Thymus (tissue), 11 donors: ENCODE measurements around the gene DTNBP1. TPM values are rescaled to one million over a fixed set of nuclear protein-coding genes. Genes with fewer than 3 reads are reported as not detected.

Experiments used
- DNase-seq, 9 donors: peaks; one replicate each; pipeline ENCODE4 v3.0.0-alpha.2; 2013; ENCODE audit warnings: low spot score in 9 of 9, low read depth in 6 of 9, missing footprints in 1 of 9
- H3K27ac ChIP-seq, 2 donors: one replicate each; pipeline ENCODE4 v1.5.1; 2013; ENCODE audit warnings: control low read depth in 1 of 2, low read depth in 1 of 2, low read length in 1 of 2, mild to moderate bottlenecking in 1 of 2, moderate library complexity in 1 of 2
- H3K27me3 ChIP-seq, 2 donors: one replicate each; pipeline ENCODE4 v1.5.1; 2013; ENCODE audit warnings: low read length in 1 of 2; ENCODE audit not compliant: control insufficient read depth in 2 of 2, insufficient read depth in 1 of 2
- H3K36me3 ChIP-seq, 2 donors: one replicate each; pipeline ENCODE4 v1.5.1; 2013; ENCODE audit warnings: low read length in 1 of 2, mild to moderate bottlenecking in 1 of 2, moderate library complexity in 1 of 2; ENCODE audit not compliant: control insufficient read depth in 2 of 2, insufficient read depth in 2 of 2
- H3K4me1 ChIP-seq, 2 donors: one replicate each; pipeline ENCODE4 v1.5.1; 2013; ENCODE audit warnings: low read length in 2 of 2; ENCODE audit not compliant: control insufficient read depth in 2 of 2, insufficient read depth in 2 of 2
- H3K4me3 ChIP-seq, 2 donors: one replicate each; pipeline ENCODE4 v1.5.1; 2013; ENCODE audit warnings: low read length in 2 of 2, control low read depth in 1 of 2, mild to moderate bottlenecking in 1 of 2
- H3K9me3 ChIP-seq, 2 donors: one replicate each; pipeline ENCODE4 v1.5.1; 2013; ENCODE audit warnings: low read length in 1 of 2, mild to moderate bottlenecking in 1 of 2; ENCODE audit not compliant: control insufficient read depth in 2 of 2, insufficient read depth in 1 of 2
- WGBS: extraction: QIAGEN DNeasy Blood & Tissue Kit; methylation state at CpG from one replicate; pipeline ENCODE4 v1.1.7; 2013; 5-methylcytosine and 5-hydroxymethylcytosine counted together
- polyA plus RNA-seq: library from polyadenylated mRNA; stranded (reverse); fragments of 200-250 nt; gene quantifications from one replicate; pipeline ENCODE4 v1.2.3, GENCODE V29; 2013
- total RNA-seq: library from RNA; stranded (reverse); fragments of 120-200 nt; gene quantifications from one replicate; pipeline ENCODE4 v1.2.4, GENCODE V29; 2013
- donor health status: healthy.

DTNBP1 gene
- total and polyA plus RNA-seq, 2 donors = 8.0 to 29.7 TPM

- no peak for DNase-seq
- H3K36me3 ChIP-seq = peaks cover 14 to 23% of the 10 kb centered on the region in 2 donors
- over 99% methylated on average over 4 of the region's 4 CpGs for WGBS
- H3K27me3 ChIP-seq = no peaks in the 10 kb centered on the region
- H3K4me1 ChIP-seq = no peaks in the 10 kb centered on the region
- no peak overlapping the region for H3K4me3 ChIP-seq
- no peaks in the 10 kb centered on the region for H3K9me3 ChIP-seq
- H3K27ac ChIP-seq = no peak overlapping the region
These were observed 48.6 kb downstream of the DTNBP1 start for GRCh38 chr6:15614277-15614676.

- Histone ChIP-seq H3K9me3 (no peaks in the 10 kb centered on the region), H3K27ac (no peak overlapping the region), H3K27me3 (no peaks in the 10 kb centered on the region), H3K4me1 (no peaks in the 10 kb centered on the region), H3K4me3 (no peak overlapping the region), H3K36me3 (peaks cover 5 to 20% of the 10 kb centered on the region in 2 donors)
- DNase-seq = no peak
- WGBS = 97% methylated on average over 3 of the region's 3 CpGs
These were observed 54.4 kb downstream of the DTNBP1 start for GRCh38 chr6:15608396-15608795.

GRCh38 chr6:15607603-15608002 is 55.2 kb downstream of the DTNBP1 start:
- Histone ChIP-seq H3K9me3 (no peaks in the 10 kb centered on the region), H3K4me1 (no peaks in the 10 kb centered on the region), H3K27ac (no peak overlapping the region), H3K27me3 (no peaks in the 10 kb centered on the region), H3K36me3 (peaks cover 5 to 20% of the 10 kb centered on the region in 2 donors), H3K4me3 (no peak overlapping the region)
- no peak for DNase-seq
- 98% methylated on average over 2 of the region's 2 CpGs for WGBS

GRCh38 chr6:15606347-15606746 is 56.5 kb downstream of the DTNBP1 start:
- H3K27ac ChIP-seq = no peak overlapping the region
- WGBS = 97% methylated on average over 1 of the region's 1 CpG
- H3K4me1 ChIP-seq = no peaks in the 10 kb centered on the region
- H3K4me3 ChIP-seq = no peak overlapping the region
- peaks cover 5 to 20% of the 10 kb centered on the region in 2 donors for H3K36me3 ChIP-seq
- H3K27me3 ChIP-seq = no peaks in the 10 kb centered on the region
- DNase-seq = no peak
- H3K9me3 ChIP-seq = no peaks in the 10 kb centered on the region

- Histone ChIP-seq H3K4me3 (no peak overlapping the region), H3K27ac (no peak overlapping the region), H3K9me3 (no peaks in the 10 kb centered on the region), H3K36me3 (peaks cover 4 to 6% of the 10 kb centered on the region in 2 donors), H3K27me3 (no peaks in the 10 kb centered on the region), H3K4me1 (no peaks in the 10 kb centered on the region)
- no peak for DNase-seq
- WGBS = 96% methylated on average over 2 of the region's 2 CpGs
These were observed 58.0 kb downstream of the DTNBP1 start for GRCh38 chr6:15604843-15605242.

GRCh38 chr6:15602154-15602553 is 60.7 kb downstream of the DTNBP1 start:
- H3K27ac ChIP-seq = no peak overlapping the region
- 64% methylated on average over 3 of the region's 3 CpGs for WGBS
- peaks cover 0 to 3% of the 10 kb centered on the region in 2 donors for H3K36me3 ChIP-seq
- H3K4me1 ChIP-seq = no peaks in the 10 kb centered on the region
- H3K27me3 ChIP-seq = no peaks in the 10 kb centered on the region
- no peak for DNase-seq
- no peak overlapping the region for H3K4me3 ChIP-seq
- H3K9me3 ChIP-seq = no peaks in the 10 kb centered on the region

- Histone ChIP-seq H3K9me3 (no peaks in the 10 kb centered on the region), H3K4me1 (no peaks in the 10 kb centered on the region), H3K27me3 (no peaks in the 10 kb centered on the region), H3K4me3 (no peak overlapping the region), H3K36me3 (peaks cover 0 to 3% of the 10 kb centered on the region in 2 donors), H3K27ac (no peak overlapping the region)
- 98% methylated on average over 1 of the region's 1 CpG for WGBS
- no peak for DNase-seq
These were observed 64.5 kb downstream of the DTNBP1 start for GRCh38 chr6:15598273-15598798.

- DNase-seq = no peak
- 98% methylated on average over 9 of the region's 9 CpGs for WGBS
- H3K4me1 ChIP-seq = peaks cover 2% of the 10 kb centered on the region in 2 donors
These were observed 66.5 kb downstream of the DTNBP1 start for GRCh38 chr6:15596186-15596896.

GRCh38 chr6:15595461-15596173 is 67.2 kb downstream of the DTNBP1 start:
- Histone ChIP-seq H3K4me3 (no peak overlapping the region), H3K36me3 (peaks cover 0 to 3% of the 10 kb centered on the region in 2 donors), H3K4me1 (peaks cover 2% of the 10 kb centered on the region in 2 donors), H3K27me3 (no peaks in the 10 kb centered on the region), H3K27ac (no peak overlapping the region), H3K9me3 (no peaks in the 10 kb centered on the region)
- 93% methylated on average over 7 of the region's 7 CpGs for WGBS
- DNase-seq = no peak

More at GRCh38 chr6:15596186-15596896, 66.5 kb downstream of the DTNBP1 start:
- Histone ChIP-seq H3K27me3 (no peaks in the 10 kb centered on the region), H3K27ac (no peak overlapping the region), H3K4me3 (no peak overlapping the region), H3K36me3 (peaks cover 0 to 3% of the 10 kb centered on the region in 2 donors), H3K9me3 (no peaks in the 10 kb centered on the region)
